Measurements from ENCODE around the gene MTR.

The MTR gene

GRCh38 chr1:236951672-236952071 is 156.6 kb downstream of the MTR start:
- TF ChIP-seq CEBPB (IDR thresholded peaks at IDR 0.05) = no peak
- no peak for TF ChIP-seq USF1 (IDR thresholded peaks at IDR 0.05)
- TF ChIP-seq YY1 (IDR thresholded peaks at IDR 0.05; ENCODE audit: low read depth) = no peak
- TF ChIP-seq REST (IDR thresholded peaks at IDR 0.05; ENCODE audit: low read depth) = no peak
- TF ChIP-seq FOXM1 (IDR thresholded peaks at IDR 0.05; ENCODE audit: borderline replicate concordance, low read depth) = no peak

- TF ChIP-seq REST (IDR thresholded peaks at IDR 0.05; ENCODE audit: low read depth) (no peak), CEBPB (IDR thresholded peaks at IDR 0.05) (no peak), EP300 (IDR thresholded peaks at IDR 0.05; ENCODE audit: borderline replicate concordance) (no peak), EGR1 (IDR thresholded peaks at IDR 0.05) (no peak), TAF1 (IDR thresholded peaks at IDR 0.05; ENCODE audit: low read depth) (no peak), NFIC (IDR thresholded peaks at IDR 0.05) (no peak), ZBTB7A (IDR thresholded peaks at IDR 0.05; ENCODE audit: low read depth) (no peak), CREB1 (IDR thresholded peaks at IDR 0.05; ENCODE audit: low read depth) (no peak)
- TF ChIP-seq, protein P1, sequence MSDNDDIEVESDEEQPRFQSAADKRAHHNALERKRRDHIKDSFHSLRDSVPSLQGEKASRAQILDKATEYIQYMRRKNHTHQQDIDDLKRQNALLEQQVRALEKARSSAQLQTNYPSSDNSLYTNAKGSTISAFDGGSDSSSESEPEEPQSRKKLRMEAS (IDR thresholded peaks at IDR 0.05) = no peak
These were observed 157.3 kb downstream of the MTR start for GRCh38 chr1:236952246-236953003.

GRCh38 chr1:236953151-236953700 is 158.1 kb downstream of the MTR start:
- TF ChIP-seq USF1 (IDR thresholded peaks at IDR 0.05) (no peak), TAF1 (IDR thresholded peaks at IDR 0.05; ENCODE audit: low read depth) (no peak), NFIC (IDR thresholded peaks at IDR 0.05) (no peak), RAD21 (IDR thresholded peaks at IDR 0.05; ENCODE audit: low read depth) (no peak)
